SU-DHL-6 (cell line): ENCODE results near the gene VPS4B.

Source experiments
- H2AFZ ChIP-seq: fragments of 200-600 bp; sonication (generic); 2 replicates; pipeline ENCODE4 v1.6.1; 2014; ENCODE audit warnings: low read depth, mild to moderate bottlenecking, moderate library complexity, mixed read lengths, antibody characterized with exemption, low read length; ENCODE audit not compliant: severe bottlenecking
- H3F3A ChIP-seq: fragments of 200-600 bp; shearing (Covaris generic); 2 replicates; pipeline ENCODE4 v1.6.0; 2016; ENCODE audit warnings: antibody characterized with exemption, mild to moderate bottlenecking; ENCODE audit not compliant: insufficient read depth
- H3K27ac ChIP-seq: fragments of 200-600 bp; sonication (generic); 2 replicates; pipeline ENCODE4 v1.5.1; 2016; ENCODE audit warnings: low read depth, mild to moderate bottlenecking, low read length, moderate library complexity, mixed read lengths
- H3K27me3 ChIP-seq: fragments of 200-600 bp; sonication (generic), shearing (Covaris generic); 2 replicates; pipeline ENCODE4 v1.6.0; 2014; ENCODE audit warnings: mild to moderate bottlenecking, low read length
- H3K36me3 ChIP-seq: fragments of 200-600 bp; sonication (generic); 2 replicates; pipeline ENCODE4 v1.6.1; 2014; ENCODE audit warnings: mild to moderate bottlenecking, low read length, mixed read lengths
- H3K4me2 ChIP-seq: fragments of 300-600, 200-600 bp; shearing (Covaris generic), sonication (generic); 2 replicates; pipeline ENCODE4 v1.6.0; 2014; ENCODE audit warnings: low read length, low read depth, mild to moderate bottlenecking; ENCODE audit not compliant: poor library complexity, severe bottlenecking
- H3K4me3 ChIP-seq: fragments of 200-600 bp; sonication (generic); 2 replicates; pipeline ENCODE4 v1.5.1; 2014; ENCODE audit warnings: antibody characterized with exemption, low read length, mild to moderate bottlenecking, mixed read lengths; ENCODE audit not compliant: insufficient read depth, poor library complexity, severe bottlenecking
- H3K79me2 ChIP-seq: fragments of 200-600 bp; sonication (generic); 2 replicates; pipeline ENCODE4 v1.6.1; 2014; ENCODE audit warnings: mild to moderate bottlenecking, low read length, moderate library complexity; ENCODE audit not compliant: insufficient read depth
- H3K9ac ChIP-seq: fragments of 200-600 bp; sonication (generic); 2 replicates; pipeline ENCODE4 v1.7.0; 2014; ENCODE audit warnings: mild to moderate bottlenecking, low read length
- H3K9me2 ChIP-seq: fragments of 200-600 bp; sonication (generic); replicated peaks from 2 replicates; pipeline ENCODE4 v1.6.1; 2014; ENCODE audit warnings: low read length; ENCODE audit not compliant: insufficient read depth
- H3K9me3 ChIP-seq: fragments of 200-600 bp; sonication (generic); 2 replicates; pipeline ENCODE4 v1.6.1; 2014; ENCODE audit warnings: low read length, mixed read lengths; ENCODE audit not compliant: insufficient read depth
- H4K20me1 ChIP-seq: fragments of 200-600 bp; sonication (generic); 2 replicates; pipeline ENCODE4 v1.6.1; 2014; ENCODE audit warnings: low read depth, mild to moderate bottlenecking, antibody characterized with exemption, low read length, moderate library complexity, mixed read lengths
- CTCF ChIP-seq: fragments of 200-600 bp; sonication (generic); IDR thresholded peaks from one replicate; pipeline ENCODE4 v1.5.1; 2017; ENCODE audit warnings: antibody characterized with exemption, mild to moderate bottlenecking, low read length, moderate library complexity; ENCODE audit not compliant: insufficient read depth, poor library complexity, severe bottlenecking
- EZH2phosphoT487 ChIP-seq: fragments of 200-600 bp; sonication (generic), shearing (Covaris generic); conservative IDR thresholded peaks from 2 replicates; pipeline ENCODE4 v1.6.1; 2018; ENCODE audit warnings: mild to moderate bottlenecking, antibody characterized with exemption, low read length, moderate library complexity, mixed read lengths

Gene VPS4B

GRCh38 chr18:63346480-63347183 lies 75.6 kb downstream of the VPS4B start:
- H3K9ac ChIP-seq = no peak overlapping the region
- H3K36me3 ChIP-seq = no peaks in the 10 kb centered on the region
- no peak overlapping the region for H3K4me3 ChIP-seq
- no peaks in the 10 kb centered on the region for H3K9me2 ChIP-seq
- TF ChIP-seq CTCF (no peak), EZH2phosphoT487 (no peak)
- H3K9me3 ChIP-seq = no peaks in the 10 kb centered on the region
- no peak overlapping the region for H3K4me2 ChIP-seq
- no peak overlapping the region for H2AFZ ChIP-seq
- H4K20me1 ChIP-seq = no peaks in the 10 kb centered on the region
- 0 out of 2 replicates have a peak, but pooled peaks cover 3% of the 10 kb centered on the region for H3F3A ChIP-seq
- no peaks in the 10 kb centered on the region for H3K27me3 ChIP-seq
- no peaks in the 10 kb centered on the region for H3K79me2 ChIP-seq
- H3K27ac ChIP-seq = no peak overlapping the region

GRCh38 chr18:63346031-63346430 lies 76.2 kb downstream of the VPS4B start:
- TF ChIP-seq EZH2phosphoT487 = no peak
- no peak for TF ChIP-seq CTCF
- H3K9me2 ChIP-seq = no peaks in the 10 kb centered on the region
- no peak overlapping the region for H3K27ac ChIP-seq
- H3K9ac ChIP-seq = no peak overlapping the region
- no peaks in the 10 kb centered on the region for H3K9me3 ChIP-seq
- no peak overlapping the region for H3K4me3 ChIP-seq
- no peaks in the 10 kb centered on the region for H3K27me3 ChIP-seq
- no peaks in the 10 kb centered on the region for H3K79me2 ChIP-seq
- 0 out of 2 replicates have a peak, but pooled peaks cover 3% of the 10 kb centered on the region for H3F3A ChIP-seq
- no peaks in the 10 kb centered on the region for H4K20me1 ChIP-seq
- no peak overlapping the region for H3K4me2 ChIP-seq
- H3K36me3 ChIP-seq = no peaks in the 10 kb centered on the region
- no peak overlapping the region for H2AFZ ChIP-seq

- H3K4me3 ChIP-seq = no peak overlapping the region
- no peak overlapping the region for H3K4me2 ChIP-seq
- no peak overlapping the region for H2AFZ ChIP-seq
- H3K27me3 ChIP-seq = no peaks in the 10 kb centered on the region
- no peaks in the 10 kb centered on the region for H3K36me3 ChIP-seq
- H3K79me2 ChIP-seq = no peaks in the 10 kb centered on the region
- no peak overlapping the region for H3K27ac ChIP-seq
- no peaks in the 10 kb centered on the region for H4K20me1 ChIP-seq
- no peak for TF ChIP-seq EZH2phosphoT487
- no peak for TF ChIP-seq CTCF
- no peaks in the 10 kb centered on the region for H3K9me2 ChIP-seq
- no peak overlapping the region for H3K9ac ChIP-seq
- 0 out of 2 replicates have a peak, but pooled peaks cover 3% of the 10 kb centered on the region for H3F3A ChIP-seq
- H3K9me3 ChIP-seq = no peaks in the 10 kb centered on the region
These were observed 77.4 kb downstream of the VPS4B start for GRCh38 chr18:63344918-63345317.
